Fibroblast of the aortic adventitia (primary cell): Measurements from ENCODE around the gene ATF4. TPM values are rescaled to one million over a fixed set of nuclear protein-coding genes. Genes with fewer than 3 reads are reported as not detected.
"Not testable (repeated sequence)": the region's sequence is repeated elsewhere in the genome, so short reads cannot be mapped to it uniquely, and the experiment has no call there.

Experiments used
- DNase-seq: peaks from one replicate; pipeline ENCODE4 v3.0.0-alpha.2; 2010; ENCODE audit warnings: low read depth
- H3K4me3 ChIP-seq: 2 replicates; pipeline ENCODE4 v1.5.1; 2011; ENCODE audit warnings: low read depth, mild to moderate bottlenecking, control low read depth, low read length, moderate library complexity
- CTCF ChIP-seq: IDR thresholded peaks from 2 replicates; pipeline ENCODE4 v1.5.1; 2011; ENCODE audit warnings: mild to moderate bottlenecking, low read length, control low read depth, inconsistent platforms; ENCODE audit not compliant: insufficient read depth
- total RNA-seq: library from RNA; depleted of rRNA; stranded (reverse); fragments of >200 nt; gene quantifications from 2 replicates; pipeline ENCODE4 v1.2.3, GENCODE V29; 2012; ENCODE audit warnings: low replicate concordance

The ATF4 gene
- total RNA-seq, 1 donor: 259 TPM

- TF ChIP-seq CTCF: no peak
- H3K4me3 ChIP-seq: peak overlapping the region; percentile 86
- DNase-seq: no peak
Observed at GRCh38 chr22:39501644-39502108, 18.7 kb upstream of the ATF4 start.

GRCh38 chr22:39502109-39502788, 18.1 kb upstream of the ATF4 start, which contains the start of gene MIEF1:
MIEF1 (plus strand) TSS chr22:39502290; CDS start chr22:39511295, 9,005 bp downstream.
- TF ChIP-seq CTCF: no peak
- peak within 1 kb of the TSS; percentile 86 for H3K4me3 ChIP-seq
- peak; percentile 93 for DNase-seq

- no peak for TF ChIP-seq CTCF
- no peak for DNase-seq
- peak overlapping the region; percentile 86 for H3K4me3 ChIP-seq
Observed at GRCh38 chr22:39502789-39503409, 17.5 kb upstream of the ATF4 start.

- peak overlapping the region; percentile 86 for H3K4me3 ChIP-seq
- TF ChIP-seq CTCF: no peak
- DNase-seq: no peak
Observed at GRCh38 chr22:39503630-39504029, 16.7 kb upstream of the ATF4 start.

- DNase-seq: no peak
- no peak for TF ChIP-seq CTCF
- H3K4me3 ChIP-seq: peak overlapping the region; percentile 86
Observed at GRCh38 chr22:39504071-39504470, 16.3 kb upstream of the ATF4 start.

- H3K4me3 ChIP-seq, DNase-seq: not testable (repeated sequence)
Observed at GRCh38 chr22:39507021-39507420, 13.3 kb upstream of the ATF4 start.

GRCh38 chr22:39508393-39508792, 12.0 kb upstream of the ATF4 start:
- no peak for DNase-seq
- no peak for TF ChIP-seq CTCF
- H3K4me3 ChIP-seq: no peak overlapping the region
